ENCODE measurements around the gene CPLANE2.

Gene CPLANE2

GRCh38 chr1:16251381-16251780 is 14.4 kb upstream of the CPLANE2 start:
- no peak overlapping the region for H3K4me3 ChIP-seq (replicated peaks; ENCODE audit: insufficient read depth, low read length)
- H3K27ac ChIP-seq (replicated peaks): no peak overlapping the region
- no peak for TF ChIP-seq GABPA (IDR thresholded peaks at IDR 0.05; ENCODE audit: low read depth)
- no peak for TF ChIP-seq POLR2AphosphoS5 (IDR thresholded peaks at IDR 0.05; ENCODE audit: low read depth)
- TF ChIP-seq CTCF (IDR thresholded peaks at IDR 0.05; ENCODE audit: insufficient read depth, low read length): no peak
- no peak for TF ChIP-seq SPI1 (IDR thresholded peaks at IDR 0.05; ENCODE audit: borderline replicate concordance, low read depth)
- TF ChIP-seq REST (IDR thresholded peaks at IDR 0.05; ENCODE audit: insufficient replicate concordance, low read depth): no peak
- DNase-seq (ENCODE audit: low read depth in 1 of 2, low spot score in 1 of 2): no peak
- H3K27me3 ChIP-seq (ENCODE audit: insufficient read depth, poor library complexity, severe bottlenecking): no peaks in the 10 kb centered on the region

GRCh38 chr1:16250524-16251251 is 13.7 kb upstream of the CPLANE2 start:
- TF ChIP-seq POLR2AphosphoS5 (IDR thresholded peaks at IDR 0.05; ENCODE audit: low read depth) (no peak), CTCF (IDR thresholded peaks at IDR 0.05; ENCODE audit: insufficient read depth, low read length) (no peak), GABPA (IDR thresholded peaks at IDR 0.05; ENCODE audit: low read depth) (no peak), REST (IDR thresholded peaks at IDR 0.05; ENCODE audit: insufficient replicate concordance, low read depth) (no peak), SPI1 (IDR thresholded peaks at IDR 0.05; ENCODE audit: borderline replicate concordance, low read depth) (no peak)
- H3K4me3 ChIP-seq (replicated peaks; ENCODE audit: insufficient read depth, low read length): no peak overlapping the region
- DNase-seq (ENCODE audit: low read depth in 1 of 2, low spot score in 1 of 2): no peak
- no peaks in the 10 kb centered on the region for H3K27me3 ChIP-seq (ENCODE audit: insufficient read depth, poor library complexity, severe bottlenecking)
- H3K27ac ChIP-seq (replicated peaks): no peak overlapping the region; the same call in 1 of the 2 replicates

GRCh38 chr1:16249596-16250241 is 12.7 kb upstream of the CPLANE2 start:
- Histone ChIP-seq H3K27me3 (ENCODE audit: insufficient read depth, poor library complexity, severe bottlenecking) (no peaks in the 10 kb centered on the region), H3K27ac (replicated peaks) (no peak overlapping the region; the same call in 1 of the 2 replicates), H3K4me3 (replicated peaks; ENCODE audit: insufficient read depth, low read length) (no peak overlapping the region)
- TF ChIP-seq SPI1 (IDR thresholded peaks at IDR 0.05; ENCODE audit: borderline replicate concordance, low read depth): no peak
- TF ChIP-seq GABPA (IDR thresholded peaks at IDR 0.05; ENCODE audit: low read depth): no peak
- TF ChIP-seq POLR2AphosphoS5 (IDR thresholded peaks at IDR 0.05; ENCODE audit: low read depth): no peak
- no peak for TF ChIP-seq CTCF (IDR thresholded peaks at IDR 0.05; ENCODE audit: insufficient read depth, low read length)
- TF ChIP-seq REST (IDR thresholded peaks at IDR 0.05; ENCODE audit: insufficient replicate concordance, low read depth): no peak
- peak in 1 of 2 experiments; percentile 65 for DNase-seq (ENCODE audit: low read depth in 1 of 2, low spot score in 1 of 2)
